Stimulated activated memory B cell treated with anti-CD40 and anti-IgM and Interleukin-4, amounts not matched to agents 10 μg/mL and 1 μg/mL and 100 μg/mL, for 72 hours (primary cell): ENCODE measurements around the gene LHFPL2.
"Not testable (repeated sequence)": the region's sequence is repeated elsewhere in the genome, so short reads cannot be mapped to it uniquely, and the experiment has no call there.

Experiments used
- ATAC-seq: fragments of 150-1000 bp; cut with Tn5 transposase; 2 replicates; pipeline ENCODE4 v1.10.0; 2021
- H3K27ac Mint-ChIP-seq: one replicate; pipeline ENCODE4 v1.8.0; 2022; ENCODE audit warnings: mild to moderate bottlenecking, mixed read lengths
- H3K27me3 Mint-ChIP-seq: one replicate; pipeline ENCODE4 v1.8.0; 2022; ENCODE audit warnings: mixed read lengths
- H3K36me3 Mint-ChIP-seq: one replicate; pipeline ENCODE4 v1.8.0; 2022; ENCODE audit warnings: mixed read lengths
- H3K4me1 Mint-ChIP-seq: one replicate; pipeline ENCODE4 v1.8.0; 2022; ENCODE audit warnings: mixed read lengths
- H3K4me3 Mint-ChIP-seq: one replicate; pipeline ENCODE4 v1.8.0; 2022; ENCODE audit warnings: mild to moderate bottlenecking, moderate library complexity, mixed read lengths
- H3K9me3 Mint-ChIP-seq: one replicate; pipeline ENCODE4 v1.8.0; 2022; ENCODE audit warnings: mixed read lengths

LHFPL2 gene

DNA sequence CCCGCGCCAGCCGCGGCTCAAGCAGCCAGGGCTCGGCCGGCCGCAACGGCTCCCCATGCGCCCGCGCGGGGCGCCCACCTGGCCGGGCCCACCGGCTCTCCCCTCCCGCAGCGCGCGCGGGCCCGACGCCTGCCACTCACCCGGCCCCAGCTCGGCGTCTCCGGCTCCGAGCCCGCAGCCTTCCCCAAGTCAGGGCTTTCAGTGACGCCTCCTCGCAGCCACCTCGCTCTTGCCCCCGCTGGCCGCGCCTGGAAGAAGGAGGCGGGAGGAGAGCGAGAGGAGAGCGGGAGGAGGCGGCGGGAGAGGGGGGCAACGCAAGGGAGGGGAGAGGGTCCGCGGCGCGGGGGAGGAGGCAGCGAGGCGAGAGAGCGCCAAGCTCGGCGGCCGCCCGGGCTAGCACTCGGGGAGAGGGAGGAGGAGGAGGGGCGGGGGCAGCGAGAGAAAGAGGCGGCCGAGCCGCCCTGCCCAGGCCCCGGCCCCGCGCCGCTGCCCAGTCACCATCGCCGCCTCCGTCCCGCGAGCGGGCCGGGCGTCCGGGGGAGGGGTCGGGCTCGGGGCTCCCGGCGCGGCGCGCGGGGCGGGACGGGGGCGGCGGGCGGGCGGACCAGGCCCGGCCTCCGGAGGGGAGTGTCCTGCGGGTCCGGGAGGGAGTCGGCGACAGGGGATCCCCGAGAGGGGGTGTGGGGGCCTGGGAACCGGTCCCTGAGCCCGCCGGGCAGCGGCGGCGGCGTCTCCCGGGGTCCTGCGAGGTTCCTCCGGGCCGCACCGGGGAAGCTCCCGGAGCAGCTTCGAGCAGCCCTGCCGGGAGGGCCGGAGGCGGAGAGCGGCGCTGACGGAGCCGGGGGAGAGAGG is at the start of gene LHFPL2:
LHFPL2 (minus strand) TSS at position 414 of the 852 bp plus-strand sequence. CDS start 138,559 bp downstream, outside the sequence.
- H3K4me3 Mint-ChIP-seq = peak within 1 kb of the TSS; percentile 80

GRCh38 chr5:78696637-78697036 is 48.1 kb upstream of the LHFPL2 start:
- Mint-ChIP-seq H3K27ac (no peak overlapping the region), H3K27me3 (no peaks in the 10 kb centered on the region), H3K36me3 (peaks cover 7% of the 10 kb centered on the region), H3K9me3 (peaks cover 10% of the 10 kb centered on the region), H3K4me3 (no peak overlapping the region), H3K4me1 (peaks cover 6% of the 10 kb centered on the region)
- ATAC-seq = no peak

More for the DNA sequence above, at the start of gene LHFPL2:
- ATAC-seq = peak; percentile 85
- H3K36me3 Mint-ChIP-seq = peaks cover 10% of the 10 kb centered on the region
- H3K27ac Mint-ChIP-seq = peak within 1 kb of the TSS; percentile 77
- H3K27me3 Mint-ChIP-seq = no peaks in the 10 kb centered on the region
- H3K9me3 Mint-ChIP-seq = no peaks in the 10 kb centered on the region
- peaks cover 32% of the 10 kb centered on the region for H3K4me1 Mint-ChIP-seq

GRCh38 chr5:78696052-78696451 is 47.5 kb upstream of the LHFPL2 start:
- not testable (repeated sequence) for H3K27me3 Mint-ChIP-seq, H3K9me3 Mint-ChIP-seq

GRCh38 chr5:78693339-78693738 is 44.8 kb upstream of the LHFPL2 start:
- H3K4me1 Mint-ChIP-seq = no peaks in the 10 kb centered on the region
- H3K9me3 Mint-ChIP-seq = peaks cover 10% of the 10 kb centered on the region
- H3K27ac Mint-ChIP-seq = no peak overlapping the region
- H3K36me3 Mint-ChIP-seq = peaks cover 7% of the 10 kb centered on the region
- ATAC-seq = no peak
- H3K4me3 Mint-ChIP-seq = no peak overlapping the region
- no peaks in the 10 kb centered on the region for H3K27me3 Mint-ChIP-seq

More at GRCh38 chr5:78696052-78696451, 47.5 kb upstream of the LHFPL2 start:
- H3K36me3 Mint-ChIP-seq, ATAC-seq, H3K4me1 Mint-ChIP-seq, H3K27ac Mint-ChIP-seq, H3K4me3 Mint-ChIP-seq: not testable (repeated sequence)

- Mint-ChIP-seq H3K27ac (peak overlapping the region; percentile 56), H3K27me3 (no peaks in the 10 kb centered on the region)
Measured at GRCh38 chr5:78691084-78691960, 42.8 kb upstream of the LHFPL2 start.

DNA sequence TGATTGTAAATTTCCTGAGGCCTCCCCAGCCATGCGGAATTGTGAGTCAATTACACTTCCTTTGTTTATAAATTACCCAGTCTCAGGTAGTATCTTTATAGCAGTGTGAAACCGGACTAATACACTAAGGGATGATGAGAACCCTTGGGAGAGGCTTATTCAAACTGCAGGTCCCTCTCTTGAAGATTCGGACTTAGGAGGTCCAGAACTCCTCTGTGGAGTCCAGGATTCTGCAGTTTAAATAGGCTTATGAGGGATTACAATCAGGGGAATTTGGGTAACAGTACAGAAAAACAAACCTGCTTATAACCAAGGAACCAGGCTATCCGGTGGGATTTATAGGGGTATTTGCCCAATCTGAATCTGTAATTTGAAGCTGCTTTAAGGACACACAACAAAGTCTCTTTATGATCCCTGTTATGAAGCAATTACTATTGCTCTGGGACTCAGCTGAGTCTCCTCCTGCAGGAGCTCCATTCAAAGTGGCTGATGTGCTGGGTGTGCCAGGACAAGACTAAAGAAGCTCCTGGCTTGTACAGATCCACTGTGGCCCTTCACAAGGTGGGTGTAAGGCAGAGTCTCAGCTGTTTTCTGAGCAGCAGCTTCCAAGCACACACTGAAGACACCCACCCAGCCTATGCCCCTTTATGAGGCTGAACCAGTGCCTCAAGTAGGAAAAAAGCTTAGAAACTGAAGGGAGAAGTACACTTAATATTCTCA is 41.8 kb upstream of the LHFPL2 start:
- H3K9me3 Mint-ChIP-seq = peaks cover 12% of the 10 kb centered on the region
- no peak overlapping the region for H3K4me3 Mint-ChIP-seq
- no peaks in the 10 kb centered on the region for H3K27me3 Mint-ChIP-seq
- peaks cover 9% of the 10 kb centered on the region for H3K4me1 Mint-ChIP-seq
- peak overlapping the region; percentile 56 for H3K27ac Mint-ChIP-seq
- no peak for ATAC-seq
- peaks cover 12% of the 10 kb centered on the region for H3K36me3 Mint-ChIP-seq

More at GRCh38 chr5:78691084-78691960, 42.8 kb upstream of the LHFPL2 start:
- Mint-ChIP-seq H3K9me3 (peaks cover 14% of the 10 kb centered on the region), H3K4me1 (peaks cover under 1% of the 10 kb centered on the region), H3K36me3 (peaks cover 12% of the 10 kb centered on the region), H3K4me3 (no peak overlapping the region)
- no peak for ATAC-seq

DNA sequence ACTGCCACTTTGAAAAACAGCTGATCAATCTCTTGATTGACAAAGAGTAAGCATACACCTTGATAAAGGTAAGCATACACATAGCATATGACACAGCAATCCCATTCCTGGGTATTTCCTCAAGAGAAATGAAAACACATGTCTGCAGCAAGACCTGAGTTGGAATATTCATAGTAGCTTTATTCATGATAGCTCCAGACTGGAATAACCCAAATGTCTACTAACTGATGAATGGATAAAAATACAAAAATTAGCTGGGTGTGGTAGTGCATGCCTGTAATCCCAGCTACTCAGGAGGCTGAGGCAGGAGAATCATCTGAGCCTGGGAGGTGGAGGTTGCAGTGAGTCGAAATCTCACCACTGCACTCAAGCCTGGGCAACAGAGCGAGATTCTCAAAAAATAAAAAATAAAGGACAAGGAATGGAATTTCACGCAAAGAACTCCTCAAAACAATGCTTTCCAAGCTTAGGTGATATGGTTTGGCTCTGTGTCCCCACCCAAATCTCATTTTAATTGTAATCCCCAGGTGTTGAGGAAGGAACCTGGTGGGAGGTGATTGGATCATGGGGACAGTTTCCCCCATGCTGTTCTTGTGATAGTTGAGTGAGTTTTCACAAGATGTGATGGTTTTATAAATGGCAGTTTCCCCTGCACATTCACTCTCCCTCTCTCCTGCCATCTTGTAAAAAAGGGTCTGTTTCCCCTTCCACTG is 41.1 kb upstream of the LHFPL2 start:
- H3K27ac Mint-ChIP-seq = peak overlapping the region; percentile 56
- H3K36me3 Mint-ChIP-seq = peaks cover 12% of the 10 kb centered on the region
- peaks cover 9% of the 10 kb centered on the region for H3K4me1 Mint-ChIP-seq
- ATAC-seq = no peak
- no peak overlapping the region for H3K4me3 Mint-ChIP-seq
- H3K27me3 Mint-ChIP-seq = no peaks in the 10 kb centered on the region
- H3K9me3 Mint-ChIP-seq = peaks cover 12% of the 10 kb centered on the region

- not testable (repeated sequence) for H3K9me3 Mint-ChIP-seq, H3K4me1 Mint-ChIP-seq, H3K4me3 Mint-ChIP-seq, H3K27ac Mint-ChIP-seq, H3K36me3 Mint-ChIP-seq, H3K27me3 Mint-ChIP-seq, ATAC-seq
Measured at GRCh38 chr5:78687514-78687913, 38.9 kb upstream of the LHFPL2 start.

- H3K4me1 Mint-ChIP-seq, H3K27ac Mint-ChIP-seq, H3K27me3 Mint-ChIP-seq, H3K4me3 Mint-ChIP-seq, H3K9me3 Mint-ChIP-seq, H3K36me3 Mint-ChIP-seq, ATAC-seq: not testable (repeated sequence)
Measured at GRCh38 chr5:78683905-78684304, 35.3 kb upstream of the LHFPL2 start.

GRCh38 chr5:78679905-78680304 is 31.3 kb upstream of the LHFPL2 start:
- H3K27me3 Mint-ChIP-seq = no peaks in the 10 kb centered on the region
- H3K4me3 Mint-ChIP-seq = no peak overlapping the region
- H3K4me1 Mint-ChIP-seq = no peaks in the 10 kb centered on the region
- H3K36me3 Mint-ChIP-seq = no peaks in the 10 kb centered on the region
- H3K9me3 Mint-ChIP-seq = no peaks in the 10 kb centered on the region
- no peak for ATAC-seq
- no peak overlapping the region for H3K27ac Mint-ChIP-seq

- no peak for ATAC-seq
- Mint-ChIP-seq H3K27ac (no peak overlapping the region), H3K4me1 (no peaks in the 10 kb centered on the region), H3K9me3 (no peaks in the 10 kb centered on the region), H3K4me3 (no peak overlapping the region), H3K27me3 (no peaks in the 10 kb centered on the region), H3K36me3 (no peaks in the 10 kb centered on the region)
Measured at GRCh38 chr5:78677777-78678668, 29.5 kb upstream of the LHFPL2 start.

GRCh38 chr5:78675956-78676730 is 27.6 kb upstream of the LHFPL2 start:
- Mint-ChIP-seq H3K4me3 (no peak overlapping the region), H3K27me3 (no peaks in the 10 kb centered on the region), H3K9me3 (no peaks in the 10 kb centered on the region), H3K36me3 (no peaks in the 10 kb centered on the region), H3K27ac (no peak overlapping the region), H3K4me1 (no peaks in the 10 kb centered on the region)
- ATAC-seq = no peak

GRCh38 chr5:78673827-78674226 is 25.3 kb upstream of the LHFPL2 start:
- not testable (repeated sequence) for H3K4me1 Mint-ChIP-seq, ATAC-seq, H3K27ac Mint-ChIP-seq, H3K27me3 Mint-ChIP-seq, H3K4me3 Mint-ChIP-seq, H3K9me3 Mint-ChIP-seq, H3K36me3 Mint-ChIP-seq
